HUES48 (cell line): ENCODE data around the gene POTEM.
"Not testable (repeated sequence)": the region's sequence is repeated elsewhere in the genome, so short reads cannot be mapped to it uniquely, and the experiment has no call there.

Experiments used
- H3K27ac ChIP-seq: one replicate; pipeline ENCODE4 v1.7.0; 2013; ENCODE audit warnings: low read depth, low read length, inconsistent platforms
- H3K27me3 ChIP-seq: 2 replicates; pipeline ENCODE4 v1.6.1; 2013; ENCODE audit warnings: mild to moderate bottlenecking, low read length; ENCODE audit not compliant: control insufficient read depth, insufficient read depth
- H3K36me3 ChIP-seq: 2 replicates; pipeline ENCODE4 v1.6.1; 2013; ENCODE audit warnings: low read length; ENCODE audit not compliant: control insufficient read depth, insufficient read depth
- H3K4me1 ChIP-seq: 2 replicates; pipeline ENCODE4 v1.6.1; 2013; ENCODE audit warnings: mild to moderate bottlenecking, low read length; ENCODE audit not compliant: control insufficient read depth, insufficient read depth
- H3K4me3 ChIP-seq: 2 replicates; pipeline ENCODE4 v1.5.1; 2013; ENCODE audit warnings: mild to moderate bottlenecking, low read depth, low read length
- H3K9ac ChIP-seq: 2 replicates; pipeline ENCODE4 v1.6.1; 2013; ENCODE audit warnings: mild to moderate bottlenecking, low read depth, low read length, moderate library complexity
- H3K9me3 ChIP-seq: 2 replicates; pipeline ENCODE4 v1.6.1; 2013; ENCODE audit warnings: low read length; ENCODE audit not compliant: control insufficient read depth, insufficient read depth

POTEM gene

GRCh38 chr14:18964878-18965277 lies 2.4 kb upstream of the POTEM start:
- not testable (repeated sequence) for H3K27me3 ChIP-seq, H3K4me1 ChIP-seq, H3K9me3 ChIP-seq, H3K4me3 ChIP-seq, H3K9ac ChIP-seq, H3K27ac ChIP-seq, H3K36me3 ChIP-seq

GRCh38 chr14:19002566-19002965 lies 35.3 kb downstream of the POTEM start:
- not testable (repeated sequence) for H3K27me3 ChIP-seq, H3K9me3 ChIP-seq, H3K27ac ChIP-seq, H3K9ac ChIP-seq, H3K4me3 ChIP-seq, H3K4me1 ChIP-seq, H3K36me3 ChIP-seq

DNA sequence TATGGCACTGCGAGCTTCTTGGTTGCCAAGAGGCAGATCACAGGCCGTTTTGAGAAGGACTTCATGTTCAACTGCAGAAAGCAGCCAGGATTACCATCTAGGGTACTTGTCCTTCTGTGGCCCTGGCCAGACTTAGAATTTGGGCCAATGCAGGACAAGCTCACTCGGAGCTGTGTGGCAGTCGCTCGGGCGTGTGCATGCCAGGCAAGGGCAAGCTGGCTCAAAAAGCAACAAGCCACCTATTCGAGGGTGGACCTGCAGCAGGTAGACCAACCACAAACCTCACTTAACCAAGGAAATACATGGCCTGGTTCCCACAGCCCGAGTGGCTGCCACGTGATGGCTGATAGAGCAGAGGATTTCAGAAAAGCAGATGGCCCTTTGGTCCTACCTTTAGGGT lies 39.3 kb downstream of the POTEM start:
- H3K9ac ChIP-seq, H3K9me3 ChIP-seq, H3K27ac ChIP-seq, H3K4me1 ChIP-seq, H3K36me3 ChIP-seq, H3K4me3 ChIP-seq, H3K27me3 ChIP-seq: not testable (repeated sequence)

- H3K4me3 ChIP-seq, H3K27ac ChIP-seq, H3K9ac ChIP-seq, H3K27me3 ChIP-seq, H3K9me3 ChIP-seq, H3K36me3 ChIP-seq, H3K4me1 ChIP-seq: not testable (repeated sequence)
Measured at GRCh38 chr14:19007678-19008077, 40.4 kb downstream of the POTEM start.

DNA sequence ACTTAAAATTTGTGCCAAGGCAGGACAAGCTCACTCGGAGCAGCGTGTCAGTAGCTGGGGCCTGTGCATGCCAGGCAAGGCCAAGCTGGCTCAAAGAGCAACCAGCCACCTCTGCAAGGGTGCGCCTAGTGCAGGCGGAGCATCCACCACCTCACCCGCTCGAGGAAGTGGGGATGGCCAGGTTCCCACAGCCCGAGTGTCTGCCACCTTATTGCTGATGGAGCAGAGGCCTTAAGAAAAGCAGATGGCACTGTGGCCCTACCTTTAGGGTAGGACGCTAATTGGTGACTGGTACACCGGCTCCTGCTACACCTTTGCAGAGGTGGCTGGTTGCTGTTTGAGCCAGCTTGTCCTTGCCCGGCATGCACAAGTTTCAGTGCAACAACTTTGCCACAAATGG lies 43.8 kb downstream of the POTEM start:
- not testable (repeated sequence) for H3K27ac ChIP-seq, H3K9me3 ChIP-seq, H3K36me3 ChIP-seq, H3K4me3 ChIP-seq, H3K27me3 ChIP-seq, H3K4me1 ChIP-seq, H3K9ac ChIP-seq

GRCh38 chr14:19011703-19012102 lies 44.5 kb downstream of the POTEM start:
- not testable (repeated sequence) for H3K4me3 ChIP-seq, H3K27ac ChIP-seq

GRCh38 chr14:19015185-19015584 lies 48.0 kb downstream of the POTEM start:
- not testable (repeated sequence) for H3K27ac ChIP-seq, H3K36me3 ChIP-seq, H3K4me3 ChIP-seq, H3K4me1 ChIP-seq, H3K9ac ChIP-seq, H3K9me3 ChIP-seq, H3K27me3 ChIP-seq

More at GRCh38 chr14:19011703-19012102, 44.5 kb downstream of the POTEM start:
- H3K4me1 ChIP-seq, H3K9me3 ChIP-seq, H3K27me3 ChIP-seq, H3K9ac ChIP-seq, H3K36me3 ChIP-seq: not testable (repeated sequence)

DNA sequence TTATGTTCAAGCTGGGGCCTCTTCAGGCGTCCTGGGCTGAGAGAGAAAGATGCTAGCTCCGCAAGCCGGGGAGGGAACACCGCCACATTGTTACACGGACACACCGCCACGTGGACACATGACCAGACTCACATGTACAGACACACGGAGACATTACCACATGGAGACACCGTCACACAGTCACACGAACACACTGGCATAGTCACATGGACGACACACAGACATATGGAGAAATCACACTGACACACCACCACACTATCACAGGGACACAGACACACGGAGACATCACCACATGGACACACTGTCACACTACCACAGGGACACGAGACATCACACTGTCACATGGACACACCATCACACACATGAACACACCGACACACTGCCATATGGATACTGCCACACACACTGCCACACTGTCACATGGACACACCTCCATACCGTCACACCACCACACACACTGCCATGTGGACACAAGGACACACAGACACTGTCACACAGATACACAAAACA lies 57.9 kb downstream of the POTEM start:
- H3K27ac ChIP-seq: not testable (repeated sequence)

DNA sequence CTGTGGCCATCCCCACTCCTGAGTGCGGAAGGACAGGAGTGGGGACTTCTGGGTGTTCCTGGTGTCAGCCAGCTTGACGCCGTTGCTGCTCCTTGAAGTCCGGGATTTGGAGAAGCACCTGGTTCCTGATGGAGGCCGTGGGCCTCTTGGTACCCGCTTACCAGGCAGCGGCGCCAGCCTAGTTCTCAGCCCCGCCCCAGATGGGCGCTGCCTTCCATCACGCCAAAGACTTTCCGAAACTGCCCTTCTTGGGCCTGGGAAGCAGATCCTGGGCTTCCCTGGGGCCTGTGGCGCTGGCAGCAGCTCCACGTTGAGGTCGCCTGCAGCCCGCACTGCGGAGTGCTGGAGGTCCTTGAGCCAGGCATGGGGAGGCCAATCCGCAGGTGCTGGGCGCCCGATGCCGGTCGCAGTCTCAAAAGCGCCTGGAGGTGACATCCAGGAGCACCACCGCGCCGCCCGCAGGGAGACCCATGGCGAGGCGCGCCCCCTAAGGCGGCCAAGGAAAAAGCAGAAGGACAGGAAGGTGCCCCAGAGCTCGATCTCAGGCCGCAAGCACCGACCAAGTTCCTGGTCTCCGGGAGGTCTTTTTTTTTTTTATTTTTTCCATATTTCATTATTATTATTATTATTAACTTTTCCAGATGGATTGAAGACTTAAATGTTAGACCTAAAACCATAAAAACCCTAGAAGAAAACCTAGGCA lies 59.6 kb downstream of the POTEM start:
- not testable (repeated sequence) for H3K4me1 ChIP-seq, H3K27me3 ChIP-seq, H3K36me3 ChIP-seq, H3K4me3 ChIP-seq, H3K9me3 ChIP-seq, H3K9ac ChIP-seq, H3K27ac ChIP-seq

More for the DNA sequence above, 57.9 kb downstream of the POTEM start:
- not testable (repeated sequence) for H3K4me1 ChIP-seq, H3K9me3 ChIP-seq, H3K4me3 ChIP-seq, H3K9ac ChIP-seq, H3K36me3 ChIP-seq, H3K27me3 ChIP-seq

DNA sequence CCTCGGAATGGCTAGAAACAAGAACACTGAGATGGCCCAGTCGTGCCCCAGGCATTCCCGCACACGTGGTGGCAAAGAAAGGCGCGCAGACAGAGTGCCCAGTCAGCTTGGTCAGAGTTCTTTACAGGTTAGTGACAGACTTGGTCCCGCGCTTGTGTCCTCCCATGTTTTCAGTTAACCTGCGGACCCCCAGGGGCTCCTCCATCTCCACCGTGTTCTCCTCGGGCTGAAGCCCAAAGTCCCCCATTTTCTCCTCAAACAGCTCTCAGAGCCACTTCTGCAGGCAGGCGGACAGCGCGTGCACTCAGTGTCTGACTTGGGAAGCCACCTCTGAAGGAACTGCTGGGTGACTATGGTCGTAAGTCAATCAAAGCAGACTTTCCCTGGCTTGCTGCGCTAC lies 60.7 kb downstream of the POTEM start:
- H3K4me3 ChIP-seq, H3K4me1 ChIP-seq, H3K36me3 ChIP-seq, H3K9ac ChIP-seq, H3K27ac ChIP-seq, H3K27me3 ChIP-seq, H3K9me3 ChIP-seq: not testable (repeated sequence)

DNA sequence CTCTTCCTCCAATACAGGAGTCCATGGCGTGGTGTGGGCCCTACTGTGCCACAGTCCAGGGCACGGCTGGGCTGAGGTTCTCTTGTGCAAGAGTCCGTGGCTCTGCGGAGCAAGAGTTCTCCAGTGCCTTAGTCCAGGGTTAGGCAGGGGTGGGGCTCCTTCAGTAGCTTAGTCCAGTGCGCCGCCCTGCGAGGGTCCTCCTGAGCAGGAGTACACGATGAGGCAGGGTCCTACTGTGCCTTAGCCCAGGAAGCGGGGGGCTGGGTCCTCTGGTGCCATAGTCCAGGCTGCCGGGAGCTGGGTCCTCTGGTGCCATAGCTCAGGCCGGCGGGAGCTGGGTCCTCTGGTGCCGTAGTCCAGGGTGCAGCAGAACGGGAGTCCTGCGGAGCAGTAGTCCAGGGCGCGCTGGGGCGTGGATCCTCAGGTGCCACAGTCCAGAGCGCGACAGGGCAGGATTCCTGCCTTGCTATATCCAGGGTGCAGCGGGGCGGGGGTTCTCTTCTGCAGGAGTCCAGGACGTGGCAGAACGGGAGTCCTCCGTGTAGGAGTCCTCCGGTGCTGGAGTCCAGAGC lies 69.7 kb downstream of the POTEM start:
- not testable (repeated sequence) for H3K27me3 ChIP-seq, H3K9ac ChIP-seq, H3K9me3 ChIP-seq, H3K36me3 ChIP-seq, H3K4me3 ChIP-seq, H3K27ac ChIP-seq, H3K4me1 ChIP-seq
